Kidney (tissue), 22 donors: Measurements from ENCODE around the gene LIPH. TPM values are rescaled to one million over a fixed set of nuclear protein-coding genes. Genes with fewer than 3 reads are reported as not detected.

Experiments
- DNase-seq, 5 donors: peaks; one replicate each; pipeline ENCODE4 v3.0.0-alpha.2; 2013 to 2020
- FAIRE-seq: peaks from 2 replicates; lab custom pipeline; 2012; peaks lifted over from hg19 to GRCh38; lab: Jason Lieb, UNC
- H3K27ac ChIP-seq, 2 donors: one replicate each; pipeline ENCODE4 v1.7.0; 2013; ENCODE audit warnings: low read depth in 2 of 2, low read length in 2 of 2, inconsistent platforms in 1 of 2
- H3K27me3 ChIP-seq: one replicate; pipeline ENCODE4 v1.7.1; 2013; ENCODE audit warnings: low read length, inconsistent platforms; ENCODE audit not compliant: control insufficient read depth, insufficient read depth
- H3K36me3 ChIP-seq, 3 donors: one replicate each; pipeline versions ENCODE4 v1.7.0 to v1.7.1; 2013; ENCODE audit warnings: low read length in 3 of 3, control low read depth in 1 of 3, inconsistent platforms in 1 of 3; ENCODE audit not compliant: insufficient read depth in 3 of 3, control insufficient read depth in 2 of 3
- H3K4me1 ChIP-seq, 3 donors: one replicate each; pipeline versions ENCODE4 v1.7.0 to v1.7.1; 2013; ENCODE audit warnings: low read length in 3 of 3, inconsistent platforms in 1 of 3, low read depth in 1 of 3; ENCODE audit not compliant: control insufficient read depth in 2 of 3, insufficient read depth in 2 of 3
- H3K4me3 ChIP-seq, 3 donors: one replicate each; pipeline versions ENCODE4 v1.7.0 to v1.8.1; 2013; ENCODE audit warnings: low read length in 3 of 3, control low read depth in 1 of 3, inconsistent platforms in 1 of 3
- H3K9ac ChIP-seq, 3 donors: one replicate each; pipeline versions ENCODE4 v1.7.0 to v1.7.1; 2013; ENCODE audit warnings: low read length in 3 of 3, control low read depth in 1 of 3, inconsistent platforms in 1 of 3
- H3K9me3 ChIP-seq, 3 donors: one replicate each; pipeline versions ENCODE4 v1.7.0 to v1.7.1; 2013; ENCODE audit warnings: low read length in 3 of 3, control low read depth in 1 of 3, inconsistent platforms in 1 of 3; ENCODE audit not compliant: control insufficient read depth in 2 of 3, insufficient read depth in 1 of 3
- intact Hi-C: fragments of 100-400 bp; cut with DNase I; formaldehyde crosslinking; loops from one replicate; pipeline ENCODE4 v1.11.1; 2022
- long read RNA-seq, 10 donors: library from polyadenylated mRNA in 1 of 10; unstranded in 1 of 10; transcript quantifications; one replicate each; pipeline ENCODE4 v2.0.0 and lab custom pipeline, GENCODE V29; 2021 to 2026
- polyA plus RNA-seq: library from polyadenylated mRNA; stranded (reverse); fragments of 350-450 nt; fragmentation: Illumina TruSeq; extraction: RNeasy Lipid Tissue Mini Kit (QIAGEN cat#74804); gene quantifications from one replicate; pipeline ENCODE4 v1.2.3, GENCODE V29; 2014; ENCODE audit warnings: low read depth, low replicate concordance; ENCODE audit not compliant: insufficient read depth
- total RNA-seq: library from RNA; stranded (reverse); fragmentation: NEBNext Ultra II Directional; extraction: Animal tissue kit (Norgen Biotek cat#: 25700); gene quantifications from one replicate; pipeline ENCODE4 v1.2.1, GENCODE V29; 2021
- TF ChIP-seq, protein P1 (sequence below): IDR thresholded peaks from 3 replicates; pipeline ENCODE4 v1.5.1; 2012; ENCODE audit warnings: mild to moderate bottlenecking, moderate library complexity, borderline replicate concordance; ENCODE audit not compliant: insufficient read depth; ENCODE audit errors: extremely low read depth
- donor health status: control.
- donor health status: control.
- donor health status: control.
- donor health status: control.
- donor health status: control.
- donor health status: DM: yes; HTN: yes; CAD: no.
- donor health status: Normal renal cell carcinoma (clear cell type).

LIPH gene
- total RNA-seq (14.7 TPM), polyA plus RNA-seq (3.2 TPM)
- long read RNA-seq, donor 1: 0 reads
- long read RNA-seq, donor 2: 0 reads
- long read RNA-seq, donor 3: 0 reads
- long read RNA-seq, donor 4: 0 reads
- long read RNA-seq, donor 5: 0 reads
- long read RNA-seq, donor 6: 0 reads
- long read RNA-seq, donor 7, full-length matches to known transcripts: 11 of 17 reads
- long read RNA-seq, donor 7, partial matches to known transcripts: 2 of 17 reads
- long read RNA-seq, donor 7, other reads (novel, unspliced or antisense): 4 of 17 reads
- long read RNA-seq, donor 8: 0 reads
- long read RNA-seq, donor 9: 0 reads
- long read RNA-seq, donor 10: 0 reads

DNA sequence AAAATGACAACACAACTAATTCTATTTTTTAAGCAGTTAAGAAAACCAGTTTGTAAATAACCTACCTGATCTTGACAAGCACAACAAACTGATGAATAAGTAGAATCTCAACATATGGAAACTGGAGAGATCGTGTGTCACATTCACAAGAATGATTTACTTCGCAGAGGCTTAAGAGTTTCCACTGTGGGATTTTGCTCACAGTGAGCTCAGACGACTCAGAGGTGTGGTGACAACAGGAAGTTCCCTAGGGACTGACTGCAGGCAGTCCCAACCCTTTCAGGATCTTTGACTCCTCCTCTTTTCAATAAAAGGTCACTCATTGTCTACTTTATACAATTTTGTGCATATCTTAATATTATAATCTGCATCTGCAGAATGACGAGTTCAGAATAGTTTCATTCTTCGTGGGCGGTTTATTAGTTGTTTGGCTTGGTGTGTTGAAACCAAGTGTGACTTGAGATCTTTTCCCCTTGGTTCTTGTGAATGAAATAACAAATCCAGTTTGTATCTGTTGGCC is at the start of gene LIPH:
LIPH (minus strand) TSS at position 231 of the 520 bp plus-strand sequence; CDS start at position 114, 117 bp downstream.
- TF ChIP-seq, protein P1, sequence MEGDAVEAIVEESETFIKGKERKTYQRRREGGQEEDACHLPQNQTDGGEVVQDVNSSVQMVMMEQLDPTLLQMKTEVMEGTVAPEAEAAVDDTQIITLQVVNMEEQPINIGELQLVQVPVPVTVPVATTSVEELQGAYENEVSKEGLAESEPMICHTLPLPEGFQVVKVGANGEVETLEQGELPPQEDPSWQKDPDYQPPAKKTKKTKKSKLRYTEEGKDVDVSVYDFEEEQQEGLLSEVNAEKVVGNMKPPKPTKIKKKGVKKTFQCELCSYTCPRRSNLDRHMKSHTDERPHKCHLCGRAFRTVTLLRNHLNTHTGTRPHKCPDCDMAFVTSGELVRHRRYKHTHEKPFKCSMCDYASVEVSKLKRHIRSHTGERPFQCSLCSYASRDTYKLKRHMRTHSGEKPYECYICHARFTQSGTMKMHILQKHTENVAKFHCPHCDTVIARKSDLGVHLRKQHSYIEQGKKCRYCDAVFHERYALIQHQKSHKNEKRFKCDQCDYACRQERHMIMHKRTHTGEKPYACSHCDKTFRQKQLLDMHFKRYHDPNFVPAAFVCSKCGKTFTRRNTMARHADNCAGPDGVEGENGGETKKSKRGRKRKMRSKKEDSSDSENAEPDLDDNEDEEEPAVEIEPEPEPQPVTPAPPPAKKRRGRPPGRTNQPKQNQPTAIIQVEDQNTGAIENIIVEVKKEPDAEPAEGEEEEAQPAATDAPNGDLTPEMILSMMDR: no peak
- Histone ChIP-seq H3K9ac (no peak within 1 kb of the TSS), H3K27me3 (no peaks in the 10 kb centered on the region), H3K4me3 (peak within 1 kb of the TSS in 2 of 3 donors; percentile 39 to 42), H3K36me3 (no peaks in the 10 kb centered on the region), H3K9me3 (no peaks in the 10 kb centered on the region), H3K27ac (peak within 1 kb of the TSS in 1 of 2 donors; percentile 60), H3K4me1 (peaks cover 0 to 2% (median 0%) of the 10 kb centered on the region in 3 donors)
- no peak for FAIRE-seq
- DNase-seq: no peak
- intact Hi-C loops: no loop called here

DNA sequence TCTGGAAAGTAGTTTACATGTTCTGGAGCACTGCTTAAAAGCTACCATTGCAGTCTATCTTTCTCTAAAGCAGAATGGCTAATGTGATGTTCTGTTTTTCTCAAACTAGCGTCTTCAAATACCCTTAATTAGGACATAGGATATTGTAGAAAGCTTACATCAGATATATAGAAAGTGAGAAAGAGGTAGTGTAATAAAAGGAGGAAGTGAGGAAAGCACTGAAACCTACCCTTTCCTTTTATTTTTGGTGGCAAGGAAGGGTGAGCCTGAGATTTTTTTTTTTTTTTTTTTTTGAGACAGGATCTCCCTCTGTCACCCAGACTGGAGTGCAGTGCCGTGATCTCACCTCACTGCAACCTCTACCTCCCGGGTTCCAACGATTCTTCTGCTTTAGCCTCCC is 43.1 kb upstream of the LIPH start:
- Histone ChIP-seq H3K4me3 (no peak overlapping the region), H3K9me3 (no peaks in the 10 kb centered on the region), H3K9ac (no peak overlapping the region), H3K27ac (no peak overlapping the region), H3K27me3 (no peaks in the 10 kb centered on the region), H3K4me1 (no peaks in the 10 kb centered on the region), H3K36me3 (peaks cover 0 to 28% (median 0%) of the 10 kb centered on the region in 3 donors)
- intact Hi-C loops: no loop called here
- DNase-seq (no peak), FAIRE-seq (no peak)
- TF ChIP-seq, protein P1: no peak

DNA sequence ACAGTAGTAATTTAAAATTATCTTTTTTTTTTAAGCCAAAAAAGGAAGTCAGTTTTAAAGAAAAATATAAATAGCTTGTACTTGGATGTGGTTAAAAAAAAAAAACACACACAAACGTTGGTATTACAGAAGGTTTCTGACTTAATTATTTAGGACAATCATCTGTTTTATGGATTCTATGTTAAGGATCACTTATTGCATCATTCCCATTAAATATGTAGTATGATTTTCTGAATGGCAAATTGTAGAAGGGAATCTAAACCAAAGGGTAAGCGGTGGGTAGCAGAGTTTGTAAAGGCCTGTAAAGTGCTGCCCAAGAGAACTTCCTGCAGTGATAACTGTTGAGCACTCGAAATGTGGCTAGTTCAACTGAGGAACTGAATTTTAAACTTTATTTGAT is 41.7 kb upstream of the LIPH start:
- Histone ChIP-seq H3K4me1 (peaks cover 0 to 5% (median 0%) of the 10 kb centered on the region in 3 donors), H3K27ac (no peak overlapping the region), H3K9ac (no peak overlapping the region), H3K36me3 (peaks cover 0 to 25% (median 0%) of the 10 kb centered on the region in 3 donors), H3K9me3 (no peaks in the 10 kb centered on the region), H3K4me3 (no peak overlapping the region), H3K27me3 (no peaks in the 10 kb centered on the region)
- TF ChIP-seq, protein P1: no peak
- intact Hi-C loops: no loop called here
- DNase-seq: no peak
- FAIRE-seq: no peak
